Neutrophil (primary cell): ENCODE measurements around the gene NES.

Source experiments
- H3K27ac ChIP-seq: fragments of 200-600 bp; sonication (generic); 2 replicates; pipeline ENCODE4 v1.5.1; 2016; ENCODE audit warnings: mild to moderate bottlenecking, moderate library complexity
- H3K27me3 ChIP-seq: fragments of 200-600 bp; sonication (generic); 2 replicates; pipeline ENCODE4 v1.6.0; 2016; ENCODE audit warnings: mild to moderate bottlenecking
- H3K36me3 ChIP-seq: fragments of 200-600 bp; sonication (generic); 2 replicates; pipeline ENCODE4 v1.5.1; 2017
- H3K4me1 ChIP-seq, 2 experiments: fragments of 200-600 bp in 1 of 2; sonication (generic) in 1 of 2; 1 replicate in 1 of 2; 2 replicates in 1 of 2; pipeline versions ENCODE4 v1.5.1 to v1.6.1; 2013 to 2016; ENCODE audit warnings: low read depth in 1 of 2, low read length in 1 of 2, mild to moderate bottlenecking in 1 of 2, moderate library complexity in 1 of 2; ENCODE audit not compliant: control insufficient read depth in 1 of 2, insufficient read depth in 1 of 2
- H3K4me3 ChIP-seq, 2 experiments: fragments of 200-600 bp in 1 of 2; sonication (generic) in 1 of 2; 1 replicate in 1 of 2; 2 replicates in 1 of 2; pipeline ENCODE4 v1.5.1; 2013 to 2016; ENCODE audit warnings: low read depth in 1 of 2, low read length in 1 of 2, mild to moderate bottlenecking in 1 of 2, moderate library complexity in 1 of 2
- H3K9me3 ChIP-seq: fragments of 200-600 bp; sonication (generic); 2 replicates; pipeline ENCODE4 v1.5.1; 2016
- CTCF ChIP-seq: fragments of 200-600 bp; sonication (generic); IDR thresholded peaks from 2 replicates; pipeline ENCODE4 v1.5.1; 2016; ENCODE audit warnings: antibody characterized with exemption

Gene NES

GRCh38 chr1:156619582-156619955, 57.6 kb downstream of the NES start:
- Histone ChIP-seq H3K4me3 (no peak overlapping the region), H3K27me3 (peaks cover 97% of the 10 kb centered on the region), H3K36me3 (no peaks in the 10 kb centered on the region), H3K9me3 (no peaks in the 10 kb centered on the region), H3K4me1 (peaks cover 0 to 5% of the 10 kb centered on the region in 2 experiments), H3K27ac (no peak overlapping the region)
- no peak for TF ChIP-seq CTCF

- H3K36me3 ChIP-seq, result no peaks in the 10 kb centered on the region
- no peak within 1 kb of the TSS for H3K4me3 ChIP-seq
- peaks cover 96% of the 10 kb centered on the region for H3K27me3 ChIP-seq
- no peak within 1 kb of the TSS for H3K27ac ChIP-seq
- H3K9me3 ChIP-seq, result no peaks in the 10 kb centered on the region
- TF ChIP-seq CTCF, result no peak
- no peaks in the 10 kb centered on the region for H3K4me1 ChIP-seq
Observed at GRCh38 chr1:156618853-156619581, 58.2 kb downstream of the NES start, which contains the start of gene HAPLN2. TSS of gene HAPLN2 (plus strand) at chr1:156619415. CDS start at chr1:156623491, 4,076 bp downstream.
